HAP-1 (cell line): ENCODE results near the gene LCE1C.

Experiments used
- DNase-seq, 2 experiments: peaks; one replicate each; pipeline ENCODE4 v3.0.0-alpha.2; 2016 to 2020; ENCODE audit warnings: low spot score in 2 of 2
- H3K27me3 ChIP-seq: fragments of 250-450 bp; sonication (Bioruptor Pico); 2 replicates; pipeline ENCODE4 v1.5.1; 2020; ENCODE audit warnings: low read depth, mild to moderate bottlenecking, moderate library complexity
- H3K36me3 ChIP-seq: fragments of 250-450 bp; sonication (Bioruptor Pico); replicated peaks from 2 replicates; pipeline ENCODE4 v1.5.1; 2020; ENCODE audit warnings: mild to moderate bottlenecking
- H3K4me1 ChIP-seq: fragments of 250-450 bp; sonication (Bioruptor Pico); 2 replicates; pipeline ENCODE4 v1.5.1; 2020; ENCODE audit warnings: mild to moderate bottlenecking
- H3K4me3 ChIP-seq: fragments of 250-450 bp; sonication (Bioruptor Pico); 2 replicates; pipeline ENCODE4 v1.5.1; 2020; ENCODE audit warnings: mild to moderate bottlenecking, moderate library complexity
- H3K9me3 ChIP-seq: fragments of 250-450 bp; sonication (Bioruptor Pico); 2 replicates; pipeline ENCODE4 v1.5.1; 2020; ENCODE audit warnings: mild to moderate bottlenecking, moderate library complexity
- in situ Hi-C: fragments of 300-500 bp; cut with MboI; formaldehyde crosslinking; loops from 3 replicates; pipeline ENCODE4 v1.14.3; 2020; ENCODE audit warnings: low sequenced_read_pairs, inconsistent platforms, mixed read lengths

The LCE1C gene

GRCh38 chr1:152777510-152778137, 28.8 kb downstream of the LCE1C start:
- Histone ChIP-seq H3K4me1 (no peaks in the 10 kb centered on the region), H3K9me3 (no peaks in the 10 kb centered on the region), H3K36me3 (no peaks in the 10 kb centered on the region), H3K4me3 (no peak overlapping the region), H3K27me3 (0 out of 2 replicates have a peak, but pooled peaks cover 3% of the 10 kb centered on the region)
- DNase-seq = peak; percentile 11 to 52
- in situ Hi-C loops = no loop called here

- no peaks in the 10 kb centered on the region for H3K36me3 ChIP-seq
Measured at GRCh38 chr1:152776361-152776760, 30.1 kb downstream of the LCE1C start.

GRCh38 chr1:152774875-152775274, 31.6 kb downstream of the LCE1C start, which contains the start of gene LCE1F:
Gene LCE1F, plus strand, starts transcription at chr1:152775140. Its CDS starts 1,232 bp downstream, at chr1:152776372.
- no peaks in the 10 kb centered on the region for H3K36me3 ChIP-seq
- no peaks in the 10 kb centered on the region for H3K9me3 ChIP-seq
- 0 out of 2 replicates have a peak, but pooled peaks cover 3% of the 10 kb centered on the region for H3K27me3 ChIP-seq
- DNase-seq = no peak
- in situ Hi-C loops = no loop called here
- no peaks in the 10 kb centered on the region for H3K4me1 ChIP-seq
- H3K4me3 ChIP-seq = no peak within 1 kb of the TSS

More at GRCh38 chr1:152776361-152776760, 30.1 kb downstream of the LCE1C start:
- H3K9me3 ChIP-seq = no peaks in the 10 kb centered on the region
- H3K4me1 ChIP-seq = no peaks in the 10 kb centered on the region
- H3K27me3 ChIP-seq = 0 out of 2 replicates have a peak, but pooled peaks cover 3% of the 10 kb centered on the region
- no peak for DNase-seq
- no peak overlapping the region for H3K4me3 ChIP-seq
- in situ Hi-C loops = no loop called here

- Histone ChIP-seq H3K27me3 (no peaks in the 10 kb centered on the region), H3K4me3 (no peak overlapping the region), H3K36me3 (no peaks in the 10 kb centered on the region), H3K9me3 (no peaks in the 10 kb centered on the region), H3K4me1 (no peaks in the 10 kb centered on the region)
- no peak for DNase-seq
- in situ Hi-C loops = no loop called here
Measured at GRCh38 chr1:152770411-152770810, 36.0 kb downstream of the LCE1C start.

GRCh38 chr1:152768847-152769533, 37.5 kb downstream of the LCE1C start:
- Histone ChIP-seq H3K36me3 (no peaks in the 10 kb centered on the region), H3K27me3 (no peaks in the 10 kb centered on the region), H3K4me1 (no peaks in the 10 kb centered on the region), H3K9me3 (no peaks in the 10 kb centered on the region), H3K4me3 (no peak overlapping the region)
- DNase-seq = no peak
- in situ Hi-C loops = no loop called here

- H3K27me3 ChIP-seq = no peaks in the 10 kb centered on the region
- no peak for DNase-seq
- no peaks in the 10 kb centered on the region for H3K4me1 ChIP-seq
- in situ Hi-C loops = no loop called here
- H3K4me3 ChIP-seq = no peak overlapping the region
- H3K9me3 ChIP-seq = no peaks in the 10 kb centered on the region
- no peaks in the 10 kb centered on the region for H3K36me3 ChIP-seq
Measured at GRCh38 chr1:152761609-152762213, 44.7 kb downstream of the LCE1C start.

GRCh38 chr1:152760551-152761190, 45.8 kb downstream of the LCE1C start:
- H3K4me3 ChIP-seq = no peak overlapping the region
- H3K4me1 ChIP-seq = no peaks in the 10 kb centered on the region
- no peaks in the 10 kb centered on the region for H3K27me3 ChIP-seq
- no peak for DNase-seq
- in situ Hi-C loops = no loop called here
- H3K9me3 ChIP-seq = no peaks in the 10 kb centered on the region
- H3K36me3 ChIP-seq = no peaks in the 10 kb centered on the region

GRCh38 chr1:152759453-152760173, 46.8 kb downstream of the LCE1C start:
- H3K9me3 ChIP-seq = no peaks in the 10 kb centered on the region
- in situ Hi-C loops = no loop called here
- H3K4me1 ChIP-seq = no peaks in the 10 kb centered on the region
- no peak for DNase-seq
- H3K4me3 ChIP-seq = no peak overlapping the region
- H3K27me3 ChIP-seq = no peaks in the 10 kb centered on the region
- H3K36me3 ChIP-seq = no peaks in the 10 kb centered on the region

GRCh38 chr1:152758636-152759035, 47.8 kb downstream of the LCE1C start:
- DNase-seq = no peak
- no peaks in the 10 kb centered on the region for H3K9me3 ChIP-seq
- H3K36me3 ChIP-seq = no peaks in the 10 kb centered on the region
- in situ Hi-C loops = no loop called here
- H3K4me1 ChIP-seq = no peaks in the 10 kb centered on the region
- no peak overlapping the region for H3K4me3 ChIP-seq
- H3K27me3 ChIP-seq = no peaks in the 10 kb centered on the region

GRCh38 chr1:152757747-152758146, 48.7 kb downstream of the LCE1C start, which contains the start of gene KPRP:
Gene KPRP, plus strand, starts transcription at chr1:152758025. Its CDS starts 1,564 bp downstream, at chr1:152759589.
- in situ Hi-C loops = no loop called here
- no peaks in the 10 kb centered on the region for H3K36me3 ChIP-seq
- DNase-seq = no peak
- H3K27me3 ChIP-seq = no peaks in the 10 kb centered on the region
- no peaks in the 10 kb centered on the region for H3K4me1 ChIP-seq
- no peak within 1 kb of the TSS for H3K4me3 ChIP-seq
- no peaks in the 10 kb centered on the region for H3K9me3 ChIP-seq

GRCh38 chr1:152756872-152757271, 49.6 kb downstream of the LCE1C start:
- in situ Hi-C loops = no loop called here
- H3K27me3 ChIP-seq = no peaks in the 10 kb centered on the region
- H3K36me3 ChIP-seq = no peaks in the 10 kb centered on the region
- H3K9me3 ChIP-seq = no peaks in the 10 kb centered on the region
- H3K4me1 ChIP-seq = no peaks in the 10 kb centered on the region
- no peak for DNase-seq
- H3K4me3 ChIP-seq = no peak overlapping the region
